Keratinocyte (primary cell): ENCODE results near the gene TAL2. TPM values are rescaled to one million over a fixed set of nuclear protein-coding genes. Genes with fewer than 3 reads are reported as not detected.

Experiments
- DNase-seq: peaks from one replicate; pipeline ENCODE4 v3.0.0-alpha.2; 2011; ENCODE audit warnings: low read depth, missing footprints, low spot score
- FAIRE-seq: peaks from 2 replicates; lab custom pipeline; 2011; peaks lifted over from hg19 to GRCh38; lab: Jason Lieb, UNC
- H2AFZ ChIP-seq: 2 replicates; pipeline ENCODE4 v1.6.0; 2012; ENCODE audit warnings: low read length, control low read depth, inconsistent platforms; ENCODE audit not compliant: control insufficient read depth
- H3K27ac ChIP-seq: 2 replicates; pipeline ENCODE4 v1.5.1; 2011; ENCODE audit warnings: low read length; ENCODE audit not compliant: control insufficient read depth, insufficient read depth
- H3K27me3 ChIP-seq: 3 replicates; pipeline ENCODE4 v1.6.0; 2011; ENCODE audit warnings: low read length; ENCODE audit not compliant: control insufficient read depth, insufficient read depth; ENCODE audit errors: extremely low read depth
- H3K36me3 ChIP-seq, 2 experiments: 2 replicates in 1 of 2; 3 replicates in 1 of 2; pipeline ENCODE4 v1.5.1; 2011; ENCODE audit warnings: low read length in 2 of 2, mild to moderate bottlenecking in 1 of 2; ENCODE audit not compliant: control insufficient read depth in 2 of 2, insufficient read depth in 2 of 2; ENCODE audit errors: extremely low read depth in 1 of 2
- H3K4me1 ChIP-seq: 3 replicates; pipeline ENCODE4 v1.5.1; 2011; ENCODE audit warnings: low read length; ENCODE audit not compliant: control insufficient read depth, insufficient read depth; ENCODE audit errors: extremely low read depth
- H3K4me2 ChIP-seq: 3 replicates; pipeline ENCODE4 v1.6.0; 2011; ENCODE audit warnings: low read depth, low read length; ENCODE audit not compliant: control insufficient read depth, insufficient read depth; ENCODE audit errors: extremely low read depth
- H3K4me3 ChIP-seq, 3 experiments: fragments of 200-600 bp in 1 of 3; sonication (generic) in 1 of 3; 2 replicates in 2 of 3; 3 replicates in 1 of 3; pipeline ENCODE4 v1.5.1; 2011 to 2016; ENCODE audit warnings: low read length in 3 of 3, mild to moderate bottlenecking in 3 of 3, control low read depth in 2 of 3, inconsistent platforms in 1 of 3, low read depth in 1 of 3, mixed read lengths in 1 of 3, mixed run types in 1 of 3, moderate library complexity in 1 of 3; ENCODE audit not compliant: control insufficient read depth in 2 of 3, insufficient read depth in 2 of 3; ENCODE audit errors: extremely low read depth in 1 of 3
- H3K79me2 ChIP-seq: 2 replicates; pipeline ENCODE4 v1.6.0; 2012; ENCODE audit warnings: low read length; ENCODE audit not compliant: control insufficient read depth, insufficient read depth
- H3K9ac ChIP-seq: 3 replicates; pipeline ENCODE4 v1.6.0; 2011; ENCODE audit warnings: low read length; ENCODE audit not compliant: control insufficient read depth, insufficient read depth; ENCODE audit errors: extremely low read depth
- H3K9me1 ChIP-seq: 3 replicates; pipeline ENCODE4 v1.6.0; 2011; ENCODE audit warnings: low read length; ENCODE audit not compliant: control insufficient read depth, insufficient read depth; ENCODE audit errors: extremely low read depth
- H3K9me3 ChIP-seq: 2 replicates; pipeline ENCODE4 v1.5.1; 2012; ENCODE audit warnings: low read depth, low read length; ENCODE audit not compliant: control insufficient read depth
- H4K20me1 ChIP-seq: 3 replicates; pipeline ENCODE4 v1.6.0; 2011; ENCODE audit warnings: low read length; ENCODE audit not compliant: control insufficient read depth, insufficient read depth; ENCODE audit errors: extremely low read depth
- EZH2 ChIP-seq: IDR thresholded peaks from one replicate; pipeline ENCODE4 v1.6.1; 2012; ENCODE audit warnings: inconsistent platforms, mild to moderate bottlenecking, low read length, moderate library complexity
- dilution Hi-C: fragments of 300-500 bp; cut with MboI; formaldehyde crosslinking; loops from one replicate; pipeline ENCODE4 v1.7.0; 2020; ENCODE audit warnings: low sequenced_read_pairs; ENCODE audit not compliant: extremely low pct_ligation_motif_present
- polyA plus RNA-seq, 5 experiments: library from polyadenylated mRNA; depleted of rRNA in 3 of 5; stranded (reverse) in 3 of 5; stranded (forward) in 1 of 5; unstranded in 1 of 5; fragments of >200 nt; gene quantifications; 1 replicate in 1 of 5; 2 replicates in 3 of 5; 3 replicates in 1 of 5; pipeline versions ENCODE4 v1.2.1 to v1.2.3, GENCODE V29; 2011 to 2012; ENCODE audit warnings: missing spikeins in 2 of 5, low read depth in 1 of 5, low replicate concordance in 1 of 5
- TF ChIP-seq, protein P1 (sequence below), 3 experiments: IDR thresholded peaks in 1 of 3; conservative IDR thresholded peaks in 1 of 3; optimal IDR thresholded peaks in 1 of 3; 2 replicates in 2 of 3; 3 replicates in 1 of 3; pipeline versions ENCODE3 to v1.5.1; 2011; ENCODE audit warnings: low read length in 3 of 3, mild to moderate bottlenecking in 3 of 3, moderate library complexity in 2 of 3, control low read depth in 1 of 3, inconsistent platforms in 1 of 3; ENCODE audit not compliant: insufficient read depth in 2 of 3; ENCODE audit errors: extremely low read depth in 1 of 3

TAL2 gene
- polyA plus RNA-seq, 1 donor (not counting 4 experiments of a cell fraction or from before 2014, with no cell fraction given), result not detected

DNA sequence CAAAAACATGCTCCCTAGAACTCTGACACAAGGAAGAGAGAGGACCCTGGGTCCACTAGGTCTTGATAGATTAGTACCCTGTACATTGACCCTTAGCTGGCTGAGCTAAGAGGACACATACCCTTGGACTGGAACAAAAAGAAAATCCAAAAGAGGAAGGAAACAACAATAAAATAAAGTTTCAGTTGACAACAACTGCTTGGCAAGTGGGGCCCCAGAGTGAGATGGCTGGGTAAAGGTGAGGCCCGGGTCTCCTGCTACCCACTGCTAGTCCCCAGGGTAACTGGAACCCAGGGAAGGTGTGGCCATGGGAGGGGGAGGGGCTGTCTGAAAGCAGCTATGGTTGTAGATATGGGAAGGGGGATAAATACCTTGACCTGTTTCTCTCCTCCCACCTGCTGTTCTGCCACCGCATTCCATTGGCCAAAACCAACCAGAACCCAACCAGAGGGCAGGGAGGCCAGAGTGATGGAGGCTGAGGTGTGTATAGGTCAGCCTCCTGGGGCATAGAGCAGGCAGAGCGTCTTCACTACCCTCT lies 11.7 kb downstream of the TAL2 start:
- no peaks in the 10 kb centered on the region for H3K36me3 ChIP-seq
- H3K4me1 ChIP-seq, result no peaks in the 10 kb centered on the region
- H3K4me3 ChIP-seq, result no peak overlapping the region
- no peak overlapping the region for H3K27ac ChIP-seq
- H3K27me3 ChIP-seq, result no peaks in the 10 kb centered on the region
- DNase-seq (no peak), FAIRE-seq (no peak)
- H3K79me2 ChIP-seq, result no peaks in the 10 kb centered on the region
- H3K9me1 ChIP-seq, result no peaks in the 10 kb centered on the region
- H3K4me2 ChIP-seq, result no peak overlapping the region
- no peak overlapping the region for H3K9ac ChIP-seq
- no peak overlapping the region for H2AFZ ChIP-seq
- H3K9me3 ChIP-seq, result no peaks in the 10 kb centered on the region
- no peak for TF ChIP-seq EZH2
- TF ChIP-seq, protein P1, sequence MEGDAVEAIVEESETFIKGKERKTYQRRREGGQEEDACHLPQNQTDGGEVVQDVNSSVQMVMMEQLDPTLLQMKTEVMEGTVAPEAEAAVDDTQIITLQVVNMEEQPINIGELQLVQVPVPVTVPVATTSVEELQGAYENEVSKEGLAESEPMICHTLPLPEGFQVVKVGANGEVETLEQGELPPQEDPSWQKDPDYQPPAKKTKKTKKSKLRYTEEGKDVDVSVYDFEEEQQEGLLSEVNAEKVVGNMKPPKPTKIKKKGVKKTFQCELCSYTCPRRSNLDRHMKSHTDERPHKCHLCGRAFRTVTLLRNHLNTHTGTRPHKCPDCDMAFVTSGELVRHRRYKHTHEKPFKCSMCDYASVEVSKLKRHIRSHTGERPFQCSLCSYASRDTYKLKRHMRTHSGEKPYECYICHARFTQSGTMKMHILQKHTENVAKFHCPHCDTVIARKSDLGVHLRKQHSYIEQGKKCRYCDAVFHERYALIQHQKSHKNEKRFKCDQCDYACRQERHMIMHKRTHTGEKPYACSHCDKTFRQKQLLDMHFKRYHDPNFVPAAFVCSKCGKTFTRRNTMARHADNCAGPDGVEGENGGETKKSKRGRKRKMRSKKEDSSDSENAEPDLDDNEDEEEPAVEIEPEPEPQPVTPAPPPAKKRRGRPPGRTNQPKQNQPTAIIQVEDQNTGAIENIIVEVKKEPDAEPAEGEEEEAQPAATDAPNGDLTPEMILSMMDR (optimal IDR thresholded peaks at IDR 0.05 in 1 of 3, IDR thresholded peaks at IDR 0.05 in 1 of 3, conservative IDR thresholded peaks at IDR 0.05 in 1 of 3; ENCODE audit: extremely low read depth in 1 of 3, insufficient read depth in 2 of 3, low read length in 3 of 3), result no peak
- dilution Hi-C loops, result no loop called here
- no peaks in the 10 kb centered on the region for H4K20me1 ChIP-seq

DNA sequence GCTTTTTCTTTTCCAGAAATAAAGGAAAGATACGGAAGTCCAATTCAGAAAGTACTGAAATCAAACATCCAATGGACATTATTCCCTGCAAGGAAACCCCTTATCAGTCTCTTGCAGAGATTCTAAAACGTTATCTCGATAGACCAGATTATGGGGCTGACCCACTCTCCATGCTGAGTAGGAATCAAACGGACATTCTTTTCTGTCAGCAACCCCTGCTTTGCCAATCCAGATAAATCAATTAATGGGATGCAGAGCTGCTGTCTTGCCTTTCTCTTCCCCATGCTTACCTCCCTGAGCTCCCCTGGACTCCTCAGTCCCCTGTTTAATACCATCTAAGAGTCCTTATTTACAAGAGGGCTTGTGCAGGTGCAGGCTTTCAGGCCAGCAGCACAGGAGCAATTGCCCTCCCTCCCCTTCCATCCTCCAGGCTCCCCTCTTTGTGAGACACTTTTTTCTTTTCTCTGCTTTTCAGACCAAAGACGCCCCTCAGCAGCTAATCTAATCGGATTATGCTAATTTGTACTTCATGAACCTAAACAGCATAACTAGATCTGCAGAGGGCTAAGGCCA lies 14.2 kb downstream of the TAL2 start:
- Histone ChIP-seq H3K4me1 (no peaks in the 10 kb centered on the region), H3K79me2 (no peaks in the 10 kb centered on the region), H3K9ac (no peak overlapping the region), H3K27ac (no peak overlapping the region), H4K20me1 (no peaks in the 10 kb centered on the region), H2AFZ (no peak overlapping the region), H3K27me3 (no peaks in the 10 kb centered on the region), H3K9me3 (no peaks in the 10 kb centered on the region), H3K9me1 (no peaks in the 10 kb centered on the region), H3K36me3 (no peaks in the 10 kb centered on the region), H3K4me2 (no peak overlapping the region), H3K4me3 (no peak overlapping the region)
- dilution Hi-C loops, result no loop called here
- FAIRE-seq (no peak), DNase-seq (no peak)
- TF ChIP-seq, protein P1 (optimal IDR thresholded peaks at IDR 0.05 in 1 of 3, IDR thresholded peaks at IDR 0.05 in 1 of 3, conservative IDR thresholded peaks at IDR 0.05 in 1 of 3; ENCODE audit: extremely low read depth in 1 of 3, insufficient read depth in 2 of 3, low read length in 3 of 3), result no peak
- TF ChIP-seq EZH2, result no peak
